HG03571 (cell line): ENCODE results near the gene SLC25A43.

Source experiments
- ATAC-seq: cut with Tn5 transposase; IDR thresholded peaks from one replicate; pipeline ENCODE4 v1.9.1; 2021; ENCODE audit not compliant: unreplicated experiment

Gene SLC25A43

GRCh38 chrX:119495734-119496726 is 96.9 kb downstream of the SLC25A43 start:
- no peak for ATAC-seq

- no peak for ATAC-seq
Observed at GRCh38 chrX:119497185-119497584, 98.0 kb downstream of the SLC25A43 start.

- no peak for ATAC-seq
Observed at GRCh38 chrX:119500061-119500800, 101.1 kb downstream of the SLC25A43 start.

- ATAC-seq = no peak
Observed at GRCh38 chrX:119501511-119502148, 102.5 kb downstream of the SLC25A43 start.

- no peak for ATAC-seq
Observed at GRCh38 chrX:119502727-119503483, 103.8 kb downstream of the SLC25A43 start.

GRCh38 chrX:119503484-119503861 is 104.3 kb downstream of the SLC25A43 start:
- ATAC-seq = no peak
